Measurements from ENCODE around the gene TMEM176B.

TMEM176B gene

DNA sequence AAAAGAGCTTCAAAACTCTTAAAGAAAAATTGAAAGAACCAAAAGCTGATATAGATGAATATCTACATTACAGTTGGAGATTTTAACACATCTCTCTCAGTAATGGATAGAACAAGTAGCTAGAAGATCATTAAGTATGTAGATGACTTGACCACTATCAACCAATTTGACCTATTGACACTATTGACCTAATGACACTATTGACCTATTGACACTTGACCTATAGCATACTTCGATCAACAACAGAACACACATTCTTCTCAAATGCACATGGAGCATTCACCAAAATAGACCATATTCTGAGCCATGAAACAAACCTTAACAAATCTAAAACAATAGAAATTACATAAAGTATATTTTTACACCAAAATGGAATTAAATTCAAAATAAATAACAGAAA, 40.7 kb downstream of the TMEM176B start:
- no peak for DNase-seq (ENCODE audit: low read depth)
- no peak overlapping the region for H3K4me3 ChIP-seq (ENCODE audit: low read depth, low read length)
- TF ChIP-seq, protein P1, sequence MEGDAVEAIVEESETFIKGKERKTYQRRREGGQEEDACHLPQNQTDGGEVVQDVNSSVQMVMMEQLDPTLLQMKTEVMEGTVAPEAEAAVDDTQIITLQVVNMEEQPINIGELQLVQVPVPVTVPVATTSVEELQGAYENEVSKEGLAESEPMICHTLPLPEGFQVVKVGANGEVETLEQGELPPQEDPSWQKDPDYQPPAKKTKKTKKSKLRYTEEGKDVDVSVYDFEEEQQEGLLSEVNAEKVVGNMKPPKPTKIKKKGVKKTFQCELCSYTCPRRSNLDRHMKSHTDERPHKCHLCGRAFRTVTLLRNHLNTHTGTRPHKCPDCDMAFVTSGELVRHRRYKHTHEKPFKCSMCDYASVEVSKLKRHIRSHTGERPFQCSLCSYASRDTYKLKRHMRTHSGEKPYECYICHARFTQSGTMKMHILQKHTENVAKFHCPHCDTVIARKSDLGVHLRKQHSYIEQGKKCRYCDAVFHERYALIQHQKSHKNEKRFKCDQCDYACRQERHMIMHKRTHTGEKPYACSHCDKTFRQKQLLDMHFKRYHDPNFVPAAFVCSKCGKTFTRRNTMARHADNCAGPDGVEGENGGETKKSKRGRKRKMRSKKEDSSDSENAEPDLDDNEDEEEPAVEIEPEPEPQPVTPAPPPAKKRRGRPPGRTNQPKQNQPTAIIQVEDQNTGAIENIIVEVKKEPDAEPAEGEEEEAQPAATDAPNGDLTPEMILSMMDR (conservative IDR thresholded peaks at IDR 0.05; ENCODE audit: low read depth, low read length), result no peak

DNA sequence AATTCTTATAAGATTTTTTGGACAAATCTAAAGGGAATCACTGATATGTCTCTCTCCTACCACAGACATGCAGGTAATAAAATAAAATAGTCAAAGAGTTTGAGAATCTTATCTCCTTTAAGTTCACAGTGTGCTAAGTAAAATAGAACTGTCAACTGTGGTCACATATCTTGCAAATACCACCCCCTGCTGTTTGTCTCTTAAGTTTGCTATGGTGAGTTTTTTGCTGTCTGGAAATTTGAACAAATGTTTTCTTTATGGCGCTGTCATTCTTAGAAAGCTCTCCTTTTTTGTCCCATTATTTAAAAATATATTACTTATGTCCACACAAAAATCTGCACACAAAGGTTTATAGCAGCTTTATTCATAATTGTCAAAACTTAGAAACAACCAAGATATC, 43.3 kb downstream of the TMEM176B start:
- H3K4me3 ChIP-seq (ENCODE audit: low read depth, low read length), result no peak overlapping the region
- TF ChIP-seq, protein P1 (conservative IDR thresholded peaks at IDR 0.05; ENCODE audit: low read depth, low read length), result no peak
- DNase-seq (ENCODE audit: low read depth), result peak; percentile 13

DNA sequence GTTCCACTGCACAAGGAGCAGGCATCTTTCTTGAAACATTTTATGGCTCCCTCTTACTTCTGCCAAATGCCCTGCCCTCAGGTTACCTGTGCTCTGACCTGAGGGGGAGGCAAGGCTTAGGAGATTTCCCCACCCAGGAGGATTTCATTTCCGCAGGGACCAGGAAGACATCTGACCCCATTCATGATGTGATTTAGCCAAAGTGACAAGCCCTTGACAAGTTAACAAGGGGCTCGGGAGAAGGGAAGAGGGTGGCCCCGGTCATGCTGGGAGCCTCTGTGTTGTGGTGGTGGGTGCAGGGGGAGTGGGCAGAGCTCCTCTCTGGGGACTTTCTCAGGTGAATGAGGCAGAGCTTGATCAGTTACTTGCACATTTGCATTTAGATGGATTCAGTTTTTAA, 44.0 kb downstream of the TMEM176B start:
- DNase-seq (ENCODE audit: low read depth), result no peak
- no peak overlapping the region for H3K4me3 ChIP-seq (ENCODE audit: low read depth, low read length)
- TF ChIP-seq, protein P1 (conservative IDR thresholded peaks at IDR 0.05; ENCODE audit: low read depth, low read length), result no peak

DNA sequence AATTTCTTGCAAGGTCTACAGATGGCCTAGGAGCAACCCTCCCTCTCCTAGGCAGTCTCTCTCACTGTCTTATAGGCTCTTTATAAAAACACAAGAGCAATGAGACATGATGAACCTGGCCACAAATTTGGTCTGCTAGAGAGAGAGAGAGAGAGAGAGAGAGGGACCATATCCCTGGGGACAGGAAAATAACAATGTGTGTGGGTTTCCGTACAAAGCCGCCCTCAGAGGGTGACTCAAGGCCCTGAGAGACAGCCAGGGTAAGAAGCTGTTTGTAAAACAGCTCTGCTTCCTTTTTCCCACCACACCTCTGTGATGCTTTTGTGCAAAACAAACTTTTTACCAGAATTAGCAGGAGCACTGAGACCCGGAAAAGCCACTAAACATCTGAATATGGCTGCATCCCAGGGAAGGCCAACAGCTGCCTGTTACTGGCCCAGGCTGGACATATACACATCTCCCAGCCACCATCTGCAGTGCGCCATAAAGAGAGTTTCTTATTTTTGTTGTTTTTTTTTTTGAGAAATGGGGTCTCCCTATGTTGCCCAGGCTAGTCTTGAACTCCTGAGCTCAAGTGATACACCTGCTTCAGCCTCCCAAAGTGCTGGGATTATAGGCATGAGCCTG, 44.6 kb downstream of the TMEM176B start:
- no peak for DNase-seq (ENCODE audit: low read depth)
- no peak overlapping the region for H3K4me3 ChIP-seq (ENCODE audit: low read depth, low read length)
- TF ChIP-seq, protein P1 (conservative IDR thresholded peaks at IDR 0.05; ENCODE audit: low read depth, low read length), result no peak

DNA sequence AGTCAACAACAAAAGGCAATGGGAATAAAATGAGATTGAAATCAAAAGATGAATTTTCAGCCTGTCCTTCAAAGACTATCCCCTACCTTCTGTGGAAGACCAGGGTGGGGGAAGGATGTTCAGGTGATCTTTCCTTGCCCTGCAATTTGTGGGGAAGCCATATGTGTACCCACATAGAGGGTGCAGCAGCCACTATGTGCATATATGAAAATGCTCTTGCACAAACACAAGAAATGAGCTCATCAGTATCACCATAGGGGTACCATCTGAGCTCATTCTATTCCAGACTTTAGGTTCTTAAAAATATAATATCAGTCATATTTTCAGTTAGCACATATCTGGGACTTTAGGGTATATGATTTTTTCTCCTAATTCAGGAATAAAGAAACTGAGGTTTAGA, 45.2 kb downstream of the TMEM176B start:
- DNase-seq (ENCODE audit: low read depth), result no peak
- TF ChIP-seq, protein P1 (conservative IDR thresholded peaks at IDR 0.05; ENCODE audit: low read depth, low read length), result no peak
- H3K4me3 ChIP-seq (ENCODE audit: low read depth, low read length), result no peak overlapping the region

DNA sequence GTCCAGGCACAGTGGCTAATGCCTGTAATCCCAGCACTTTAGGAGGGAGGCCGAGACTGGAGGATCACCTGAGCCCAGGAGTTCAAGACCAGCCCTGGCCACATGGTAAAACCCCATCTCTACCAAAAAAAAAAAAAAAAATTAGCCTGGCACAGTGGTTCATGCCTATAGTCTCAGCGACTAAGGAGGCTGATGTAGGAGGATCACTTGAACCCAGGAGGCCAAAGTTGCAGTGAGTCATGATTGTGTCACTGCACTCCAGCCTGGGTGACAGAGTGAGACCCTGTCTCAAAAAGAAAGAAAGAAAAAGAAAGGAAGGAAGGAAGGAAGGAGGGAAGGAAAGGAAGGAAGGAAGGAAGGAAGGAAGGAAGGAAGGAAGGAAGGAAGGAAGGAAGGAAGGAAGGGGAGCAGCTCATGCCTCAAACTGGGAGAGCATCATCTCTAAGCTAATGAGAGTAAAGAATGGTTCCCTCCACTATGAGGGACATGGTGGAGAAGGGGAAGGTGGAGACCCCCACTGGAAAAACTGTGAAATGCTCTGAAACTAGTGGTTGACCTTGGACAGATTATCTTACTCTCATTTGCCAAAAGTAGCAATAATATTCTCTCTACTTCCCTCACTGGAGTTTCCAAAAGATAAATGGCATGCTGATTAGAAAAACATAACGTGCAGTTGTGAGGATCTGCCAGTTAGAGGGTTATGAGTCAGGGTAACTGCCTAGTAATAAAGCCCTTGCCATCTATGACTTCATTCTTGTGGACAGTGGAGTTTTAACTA, 46.1 kb downstream of the TMEM176B start:
- no peak overlapping the region for H3K4me3 ChIP-seq (ENCODE audit: low read depth, low read length)
- TF ChIP-seq, protein P1 (conservative IDR thresholded peaks at IDR 0.05; ENCODE audit: low read depth, low read length), result no peak
- DNase-seq (ENCODE audit: low read depth), result no peak

DNA sequence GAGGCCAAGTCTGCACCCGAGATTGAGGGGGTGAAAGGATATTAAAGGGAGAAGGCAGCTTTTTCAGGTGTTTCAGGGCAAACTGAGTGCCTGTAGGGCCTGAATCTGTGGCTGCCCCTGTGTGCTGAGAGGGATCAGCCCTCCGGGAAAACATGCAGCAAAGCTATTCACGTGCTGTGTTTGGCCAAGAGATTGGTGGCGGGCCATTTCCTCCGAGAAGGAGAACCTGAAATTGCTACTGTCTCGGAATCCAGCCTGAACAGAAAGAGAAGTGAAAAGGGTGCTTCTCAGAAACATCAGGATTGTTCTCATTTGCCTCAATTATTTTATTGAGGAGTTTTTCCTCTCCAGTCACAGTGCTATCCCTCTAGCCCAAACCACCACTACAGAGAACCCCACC, 46.9 kb downstream of the TMEM176B start:
- DNase-seq (ENCODE audit: low read depth), result no peak
- TF ChIP-seq, protein P1 (conservative IDR thresholded peaks at IDR 0.05; ENCODE audit: low read depth, low read length), result no peak
- no peak overlapping the region for H3K4me3 ChIP-seq (ENCODE audit: low read depth, low read length)

Measured in choroid plexus epithelial cell (primary cell).